Suprapubic skin (tissue), 4 donors: ENCODE measurements around the gene IKZF5. TPM values are rescaled to one million over a fixed set of nuclear protein-coding genes. Genes with fewer than 3 reads are reported as not detected.
A peak's percentile ranks its signal among the peaks of the same experiment; 100 is the strongest.

Experiments used
- DNase-seq, 2 donors: peaks; one replicate each; pipeline ENCODE4 v3.0.0-alpha.2; 2019; ENCODE audit warnings: low spot score in 2 of 2
- H3K27ac ChIP-seq: fragments of 200-600 bp; sonication (generic); one replicate; pipeline ENCODE4 v1.5.1; 2019
- H3K27me3 ChIP-seq: fragments of 200-600 bp; sonication (generic); one replicate; pipeline ENCODE4 v1.5.1; 2019
- H3K36me3 ChIP-seq: fragments of 200-600 bp; sonication (generic); one replicate; pipeline ENCODE4 v1.5.1; 2019
- H3K4me1 ChIP-seq: fragments of 200-600 bp; sonication (generic); one replicate; pipeline ENCODE4 v1.5.1; 2019
- H3K4me3 ChIP-seq: fragments of 200-600 bp; sonication (generic); one replicate; pipeline ENCODE4 v1.5.1; 2019; ENCODE audit warnings: mild to moderate bottlenecking
- H3K9me3 ChIP-seq: fragments of 200-600 bp; sonication (generic); one replicate; pipeline ENCODE4 v1.5.1; 2019
- CTCF ChIP-seq, 2 donors: fragments of 200-600 bp in 1 of 2; fragments of 450-650 bp in 1 of 2; sonication (generic) in 1 of 2; IDR thresholded peaks; one replicate each; pipeline ENCODE4 v1.5.1; 2016 to 2019; ENCODE audit warnings: antibody characterized with exemption in 2 of 2, mild to moderate bottlenecking in 1 of 2, moderate library complexity in 1 of 2
- EP300 ChIP-seq: sonication (generic); formaldehyde crosslinking; IDR thresholded peaks from one replicate; pipeline ENCODE4 v1.6.1; 2017; ENCODE audit warnings: antibody characterized with exemption
- POLR2A ChIP-seq, 2 donors: fragments of 450-650 bp; IDR thresholded peaks; one replicate each; pipeline ENCODE4 v1.6.1; 2017; ENCODE audit warnings: antibody characterized with exemption in 2 of 2, mild to moderate bottlenecking in 2 of 2, moderate library complexity in 2 of 2
- POLR2AphosphoS5 ChIP-seq, 3 donors: sonication (generic); formaldehyde crosslinking; IDR thresholded peaks; one replicate each; pipeline ENCODE4 v1.6.1; 2017; ENCODE audit warnings: antibody characterized with exemption in 3 of 3
- WGBS: methylation state at CpG from one replicate; pipeline ENCODE4 v1.1.5; 2018; 5-methylcytosine and 5-hydroxymethylcytosine counted together
- total RNA-seq, 4 donors: library from RNA; depleted of rRNA; stranded (reverse); fragments of >200 nt; gene quantifications; one replicate each; pipeline ENCODE4 v1.1.0, GENCODE V29; 2016

IKZF5 gene
- total RNA-seq, 4 donors from 2014 or later = 9.5 to 25.2 (median 12.9) TPM

GRCh38 chr10:123016228-123016627 is 7.6 kb upstream of the IKZF5 start:
- Histone ChIP-seq H3K27me3 (no peaks in the 10 kb centered on the region), H3K27ac (no peak overlapping the region), H3K4me1 (peaks cover 38% of the 10 kb centered on the region), H3K36me3 (no peaks in the 10 kb centered on the region), H3K9me3 (no peaks in the 10 kb centered on the region), H3K4me3 (no peak overlapping the region)
- 93% methylated on average over 4 of the region's 4 CpGs for WGBS
- TF ChIP-seq POLR2AphosphoS5 (IDR thresholded peaks at IDR 0.05) = no peak
- no peak for TF ChIP-seq POLR2A (IDR thresholded peaks at IDR 0.05)
- no peak for TF ChIP-seq EP300
- TF ChIP-seq CTCF (IDR thresholded peaks at IDR 0.05) = no peak
- no peak for DNase-seq

GRCh38 chr10:123014772-123015171 is 6.2 kb upstream of the IKZF5 start:
- no peaks in the 10 kb centered on the region for H3K27me3 ChIP-seq
- H3K27ac ChIP-seq = peak overlapping the region; percentile 52
- 65% methylated on average over 2 of the region's 2 CpGs for WGBS
- TF ChIP-seq EP300 (no peak), POLR2A (IDR thresholded peaks at IDR 0.05) (no peak), POLR2AphosphoS5 (IDR thresholded peaks at IDR 0.05) (no peak), CTCF (IDR thresholded peaks at IDR 0.05) (no peak)
- DNase-seq = no peak
- no peaks in the 10 kb centered on the region for H3K9me3 ChIP-seq
- H3K36me3 ChIP-seq = no peaks in the 10 kb centered on the region
- no peak overlapping the region for H3K4me3 ChIP-seq
- peaks cover 48% of the 10 kb centered on the region for H3K4me1 ChIP-seq

GRCh38 chr10:123013456-123014419 is 5.1 kb upstream of the IKZF5 start:
- Histone ChIP-seq H3K27me3 (no peaks in the 10 kb centered on the region), H3K9me3 (no peaks in the 10 kb centered on the region), H3K36me3 (no peaks in the 10 kb centered on the region), H3K4me3 (no peak overlapping the region), H3K4me1 (peaks cover 51% of the 10 kb centered on the region), H3K27ac (peak overlapping the region; percentile 52)
- WGBS = 72% methylated on average over 27 of the region's 43 CpGs
- TF ChIP-seq CTCF (IDR thresholded peaks at IDR 0.05) (no peak), EP300 (no peak), POLR2AphosphoS5 (IDR thresholded peaks at IDR 0.05) (no peak), POLR2A (IDR thresholded peaks at IDR 0.05) (no peak)
- no peak for DNase-seq

- no peak for TF ChIP-seq EP300
- TF ChIP-seq POLR2A (IDR thresholded peaks at IDR 0.05) = no peak
- no peak for TF ChIP-seq POLR2AphosphoS5 (IDR thresholded peaks at IDR 0.05)
- no peak for TF ChIP-seq CTCF (IDR thresholded peaks at IDR 0.05)
- Histone ChIP-seq H3K27ac (no peak overlapping the region), H3K27me3 (no peaks in the 10 kb centered on the region), H3K4me3 (no peak overlapping the region), H3K36me3 (no peaks in the 10 kb centered on the region), H3K9me3 (no peaks in the 10 kb centered on the region), H3K4me1 (peaks cover 46% of the 10 kb centered on the region)
- no peak for DNase-seq
- WGBS = 62% methylated on average over 3 of the region's 3 CpGs
These were observed 3.4 kb upstream of the IKZF5 start for GRCh38 chr10:123011987-123012386.

GRCh38 chr10:123009105-123009820 is 668 bp upstream of the IKZF5 start:
- TF ChIP-seq POLR2A (IDR thresholded peaks at IDR 0.05) = no peak
- TF ChIP-seq CTCF (IDR thresholded peaks at IDR 0.05) = no peak
- Histone ChIP-seq H3K27me3 (no peaks in the 10 kb centered on the region), H3K9me3 (no peaks in the 10 kb centered on the region), H3K27ac (peak overlapping the region; percentile 96), H3K36me3 (no peaks in the 10 kb centered on the region), H3K4me3 (peak overlapping the region; percentile 99), H3K4me1 (peaks cover 48% of the 10 kb centered on the region)
- peak in 1 of 2 donors; percentile 66 for DNase-seq
- WGBS = 2% methylated on average over 15 of the region's 34 CpGs
